ENCODE results near the gene C1QTNF9. TPM values are rescaled to one million over a fixed set of nuclear protein-coding genes. Genes with fewer than 3 reads are reported as not detected.
"Not testable (repeated sequence)": the region's sequence is repeated elsewhere in the genome, so short reads cannot be mapped to it uniquely, and the experiment has no call there.

C1QTNF9 gene
- total RNA-seq, 1 donor from 2014 or later, result 3.9 TPM

GRCh38 chr13:24355103-24355502 lies 45.7 kb downstream of the C1QTNF9 start:
- ATAC-seq (no peak), DNase-seq (no peak)
- intact Hi-C loops (cut with micrococcal nuclease), result no loop called here

DNA sequence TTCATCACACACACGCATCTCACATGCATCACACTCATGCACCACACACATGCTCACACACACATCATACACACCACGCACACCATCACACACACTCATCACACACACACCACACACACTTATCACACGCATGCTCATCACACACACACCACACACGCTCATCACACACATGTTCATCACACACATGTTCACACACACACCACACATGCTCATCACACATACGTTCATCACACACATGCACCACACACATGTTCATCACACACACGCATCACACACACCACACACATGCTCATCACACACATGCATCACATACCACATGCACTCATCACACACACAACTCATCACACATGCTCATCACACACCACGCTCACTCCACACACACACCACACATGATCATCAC lies 46.9 kb downstream of the C1QTNF9 start:
- ATAC-seq, result no peak
- intact Hi-C loops (cut with micrococcal nuclease), result no loop called here
- no peak for DNase-seq

- intact Hi-C loops (cut with micrococcal nuclease), result no loop called here
- ATAC-seq (no peak), DNase-seq (no peak)
These were observed 47.5 kb downstream of the C1QTNF9 start for GRCh38 chr13:24356837-24357236.

GRCh38 chr13:24357756-24358155 lies 48.4 kb downstream of the C1QTNF9 start:
- DNase-seq (no peak), ATAC-seq (no peak)
- intact Hi-C loops (cut with micrococcal nuclease), result no loop called here

DNA sequence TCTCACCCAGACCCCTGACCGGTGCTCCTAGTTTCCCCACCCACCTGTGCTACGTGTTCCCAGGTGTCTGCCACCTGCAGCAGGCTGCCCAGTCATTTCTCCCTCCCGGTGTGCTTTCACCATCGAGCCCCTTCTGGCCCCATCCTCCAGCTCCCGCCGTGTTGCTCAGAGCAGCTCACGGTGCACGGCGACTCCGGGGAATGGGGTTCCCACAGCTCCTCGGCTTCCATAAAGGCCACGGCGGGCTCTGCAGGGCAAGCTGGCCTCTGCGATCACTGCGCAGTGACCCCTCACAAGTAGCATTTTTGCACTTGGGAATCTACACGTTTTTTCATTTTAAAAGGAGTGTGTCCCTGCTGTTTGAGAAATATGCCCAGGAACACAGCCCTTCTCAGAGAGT lies 49.5 kb downstream of the C1QTNF9 start:
- intact Hi-C loops (cut with micrococcal nuclease); DNase-seq; ATAC-seq: not testable (repeated sequence)

DNA sequence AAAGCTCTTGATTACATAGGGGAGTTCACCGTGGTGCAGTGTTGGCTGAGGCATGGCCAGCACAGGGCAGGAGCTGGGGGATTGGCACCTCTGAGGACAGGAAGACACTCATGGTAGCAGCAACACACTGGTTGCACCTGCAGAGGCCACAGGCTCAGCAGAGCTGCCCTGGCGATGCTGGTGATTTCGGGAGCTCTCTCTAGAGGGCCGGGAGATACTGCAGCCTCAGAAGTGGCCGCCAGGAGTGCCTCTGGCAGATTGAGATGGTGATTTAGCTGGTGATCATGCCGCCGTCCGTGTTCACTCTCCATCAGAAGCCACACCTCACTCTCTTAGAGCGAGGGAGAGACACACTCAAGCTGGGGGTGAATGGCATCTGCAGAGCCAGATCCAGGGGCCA lies 49.9 kb downstream of the C1QTNF9 start:
- ATAC-seq; DNase-seq; intact Hi-C loops (cut with micrococcal nuclease): not testable (repeated sequence)

GRCh38 chr13:24360106-24360505 lies 50.7 kb downstream of the C1QTNF9 start:
- DNase-seq, result no peak
- ATAC-seq, result no peak
- intact Hi-C loops (cut with micrococcal nuclease), result no loop called here

GRCh38 chr13:24361113-24361512 lies 51.7 kb downstream of the C1QTNF9 start:
- DNase-seq, result no peak
- no peak for ATAC-seq
- intact Hi-C loops (cut with micrococcal nuclease), result no loop called here

DNA sequence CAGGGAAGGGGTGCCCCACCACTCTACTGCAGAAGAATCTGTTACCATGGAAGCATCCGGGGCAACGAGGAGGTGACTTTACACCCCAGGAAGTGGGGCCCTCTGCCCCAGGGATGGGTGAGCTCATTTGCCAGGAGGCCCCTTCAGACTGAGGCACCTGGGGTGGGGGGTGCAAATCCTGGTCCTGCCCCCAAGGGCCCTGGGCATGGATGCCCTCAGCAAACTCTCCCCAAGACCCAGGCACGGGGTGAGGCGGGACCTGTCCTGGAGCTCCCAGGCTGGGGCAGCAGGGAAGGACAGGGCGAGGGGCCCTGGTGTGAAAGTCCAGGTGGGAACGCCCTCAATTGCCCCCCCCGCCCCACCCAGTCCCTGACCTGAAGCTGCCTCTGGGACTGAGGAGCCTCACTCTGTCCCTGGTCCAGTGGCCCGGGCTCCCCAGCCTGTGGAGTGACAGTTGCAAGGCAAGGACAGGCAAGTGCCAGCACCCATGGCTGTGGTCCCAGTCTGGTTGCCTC lies 52.5 kb downstream of the C1QTNF9 start:
- ATAC-seq (no peak), DNase-seq (no peak)
- intact Hi-C loops (cut with micrococcal nuclease), result no loop called here

GRCh38 chr13:24362435-24362952 lies 53.1 kb downstream of the C1QTNF9 start:
- DNase-seq, result no peak
- ATAC-seq, result no peak
- intact Hi-C loops (cut with micrococcal nuclease), result no loop called here

GRCh38 chr13:24365191-24365590 lies 55.8 kb downstream of the C1QTNF9 start:
- DNase-seq, result no peak
- intact Hi-C loops (cut with micrococcal nuclease), result no loop called here
- ATAC-seq, result no peak

DNA sequence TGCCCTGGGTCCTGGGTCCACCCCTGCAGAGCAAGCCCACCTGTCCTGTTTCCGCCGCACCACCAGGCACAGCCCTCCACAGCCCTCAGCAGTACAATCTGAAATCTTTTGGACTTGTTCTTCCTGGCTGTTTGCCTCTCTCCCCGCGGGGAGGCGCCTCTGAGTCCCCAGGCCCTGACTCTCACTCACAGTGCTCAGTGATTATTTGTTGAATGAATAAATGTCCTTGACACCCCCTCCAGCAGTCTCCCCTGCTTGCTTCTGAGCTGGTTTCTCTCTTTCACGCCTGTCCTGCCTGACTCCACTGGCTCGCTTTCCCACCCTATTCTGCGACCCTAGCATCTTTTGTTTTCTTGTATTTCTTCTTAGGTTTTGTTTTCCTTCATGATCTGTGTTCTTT lies 56.9 kb downstream of the C1QTNF9 start:
- intact Hi-C loops (cut with micrococcal nuclease); ATAC-seq; DNase-seq: not testable (repeated sequence)

GRCh38 chr13:24371273-24371672 lies 61.9 kb downstream of the C1QTNF9 start:
- intact Hi-C loops (cut with micrococcal nuclease); ATAC-seq; DNase-seq: not testable (repeated sequence)

Other genes starting within 250 kb of the C1QTNF9 start
- gene SPATA13, start 148.9 kb upstream of the C1QTNF9 start, total RNA-seq, result 7.6 TPM
- 25.6 TPM for gene PARP4, start 203.2 kb downstream of the C1QTNF9 start, total RNA-seq

All from left ventricle myocardium superior (tissue), 1 donor.